ENCODE data around the gene ZNF236. TPM values are rescaled to one million over a fixed set of nuclear protein-coding genes. Genes with fewer than 3 reads are reported as not detected.

ZNF236 gene
- total RNA-seq, 6 donors from 2014 or later: 9.0 to 27.2 (median 14.8) TPM

- Histone ChIP-seq H3K27me3 (no peaks in the 10 kb centered on the region), H3K36me3 (no peaks in the 10 kb centered on the region), H3K4me1 (peaks cover 0 to 8% (median 4%) of the 10 kb centered on the region in 4 donors), H3K27ac (no peak overlapping the region), H3K9me3 (no peaks in the 10 kb centered on the region), H3K4me3 (no peak overlapping the region)
- DNase-seq (no peak), ATAC-seq (ENCODE audit: low FRiP score in 2 of 2) (no peak)
- TF ChIP-seq POLR2A (IDR thresholded peaks at IDR 0.05) (no peak), EP300 (IDR thresholded peaks at IDR 0.05) (no peak), CTCF (IDR thresholded peaks at IDR 0.05) (no peak), POLR2AphosphoS5 (IDR thresholded peaks at IDR 0.05) (no peak)
- WGBS, 2 donors: 49 to 53% methylated on average over 7 of the region's 7 CpGs
Measured at GRCh38 chr18:76995896-76996295, 173.5 kb downstream of the ZNF236 start.

- Histone ChIP-seq H3K27ac (no peak overlapping the region), H3K27me3 (no peaks in the 10 kb centered on the region), H3K4me3 (no peak overlapping the region), H3K4me1 (peaks cover 0 to 9% (median 4%) of the 10 kb centered on the region in 4 donors), H3K9me3 (no peaks in the 10 kb centered on the region), H3K36me3 (no peaks in the 10 kb centered on the region)
- WGBS, 2 donors: 77 to 91% methylated on average over 7 of the region's 7 CpGs
- TF ChIP-seq POLR2A (IDR thresholded peaks at IDR 0.05) (no peak), CTCF (IDR thresholded peaks at IDR 0.05) (no peak), POLR2AphosphoS5 (IDR thresholded peaks at IDR 0.05) (no peak), EP300 (IDR thresholded peaks at IDR 0.05) (no peak)
- ATAC-seq (ENCODE audit: low FRiP score in 2 of 2) (no peak), DNase-seq (no peak)
Measured at GRCh38 chr18:76996429-76996828, 174.1 kb downstream of the ZNF236 start.

GRCh38 chr18:76997951-76998808, 175.8 kb downstream of the ZNF236 start:
- 93 to 94% methylated on average over 38 of the region's 38 CpGs for WGBS, 2 donors
- Histone ChIP-seq H3K4me3 (no peak overlapping the region), H3K9me3 (no peaks in the 10 kb centered on the region), H3K27ac (no peak overlapping the region), H3K4me1 (peaks cover 0 to 9% (median 4%) of the 10 kb centered on the region in 4 donors), H3K27me3 (no peaks in the 10 kb centered on the region), H3K36me3 (no peaks in the 10 kb centered on the region)
- TF ChIP-seq POLR2A (IDR thresholded peaks at IDR 0.05): no peak
- no peak for TF ChIP-seq POLR2AphosphoS5 (IDR thresholded peaks at IDR 0.05)
- TF ChIP-seq CTCF (IDR thresholded peaks at IDR 0.05): no peak
- TF ChIP-seq EP300 (IDR thresholded peaks at IDR 0.05): no peak
- no peak for ATAC-seq (ENCODE audit: low FRiP score in 2 of 2)
- no peak for DNase-seq

- no peaks in the 10 kb centered on the region for H3K36me3 ChIP-seq
- 84 to 89% methylated on average over 13 of the region's 13 CpGs for WGBS, 2 donors
- H3K9me3 ChIP-seq: no peaks in the 10 kb centered on the region
- no peak for ATAC-seq (ENCODE audit: low FRiP score in 2 of 2)
- no peak for TF ChIP-seq CTCF (IDR thresholded peaks at IDR 0.05)
- TF ChIP-seq EP300 (IDR thresholded peaks at IDR 0.05): no peak
- TF ChIP-seq POLR2AphosphoS5 (IDR thresholded peaks at IDR 0.05): no peak
- TF ChIP-seq POLR2A (IDR thresholded peaks at IDR 0.05): no peak
- no peak overlapping the region for H3K27ac ChIP-seq
- peaks cover under 1 to 9% (median 4%) of the 10 kb centered on the region in 4 donors for H3K4me1 ChIP-seq
- DNase-seq: no peak
- H3K4me3 ChIP-seq: no peak overlapping the region
- H3K27me3 ChIP-seq: no peaks in the 10 kb centered on the region
Measured at GRCh38 chr18:76999077-76999476, 176.7 kb downstream of the ZNF236 start.
